Middle frontal gyrus (tissue), 1 donor: ENCODE measurements around the gene HEPN1.
"Not testable (repeated sequence)": the region's sequence is repeated elsewhere in the genome, so short reads cannot be mapped to it uniquely, and the experiment has no call there.

ENCODE experiments used
- DNase-seq: peaks from one replicate; pipeline ENCODE4 v3.0.0-alpha.2; 2015; ENCODE audit warnings: low spot score; ENCODE audit errors: extremely low spot score

The HEPN1 gene

GRCh38 chr11:124941703-124942102, 22.7 kb downstream of the HEPN1 start:
- no peak for DNase-seq

DNA sequence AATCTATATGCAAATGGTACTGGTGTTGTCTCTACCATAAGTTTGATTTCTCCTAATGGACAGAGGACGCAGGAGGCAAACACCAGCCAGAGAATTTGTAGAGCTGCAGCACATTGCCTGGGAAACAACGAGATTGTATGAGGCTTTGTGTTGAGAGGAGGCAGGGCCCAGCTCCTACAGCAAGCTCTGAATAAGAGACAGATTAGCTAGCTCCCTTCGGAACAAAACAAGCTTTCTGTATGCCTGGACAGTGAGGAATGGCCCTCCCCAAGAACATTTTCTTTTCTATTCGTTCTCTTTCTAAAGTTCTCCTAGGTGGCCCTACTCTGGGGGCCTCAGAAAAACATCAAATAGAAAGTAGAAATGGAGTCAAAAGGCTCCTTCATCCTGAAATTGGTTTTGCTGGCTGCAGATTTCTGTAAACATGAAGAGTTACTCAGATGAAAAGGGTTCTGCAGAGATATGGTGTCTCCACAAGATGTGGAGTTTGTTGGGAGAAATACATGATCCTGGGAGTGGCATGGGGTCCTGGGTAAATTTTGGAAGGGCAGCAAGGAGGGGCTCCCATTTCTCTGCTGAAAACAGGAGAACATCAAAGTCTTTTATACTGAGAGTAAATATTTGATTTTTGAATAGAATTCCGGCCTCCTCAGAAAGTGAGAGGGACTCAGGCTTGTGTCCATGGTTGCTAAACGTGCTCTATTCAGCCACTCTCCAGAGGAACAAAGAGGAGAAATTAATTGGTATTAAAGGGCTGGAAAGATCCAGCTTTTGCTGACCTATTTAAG, 23.6 kb downstream of the HEPN1 start:
- peak; percentile 37 for DNase-seq

- DNase-seq = peak; percentile 71
Observed at GRCh38 chr11:124943254-124943616, 24.2 kb downstream of the HEPN1 start.

DNA sequence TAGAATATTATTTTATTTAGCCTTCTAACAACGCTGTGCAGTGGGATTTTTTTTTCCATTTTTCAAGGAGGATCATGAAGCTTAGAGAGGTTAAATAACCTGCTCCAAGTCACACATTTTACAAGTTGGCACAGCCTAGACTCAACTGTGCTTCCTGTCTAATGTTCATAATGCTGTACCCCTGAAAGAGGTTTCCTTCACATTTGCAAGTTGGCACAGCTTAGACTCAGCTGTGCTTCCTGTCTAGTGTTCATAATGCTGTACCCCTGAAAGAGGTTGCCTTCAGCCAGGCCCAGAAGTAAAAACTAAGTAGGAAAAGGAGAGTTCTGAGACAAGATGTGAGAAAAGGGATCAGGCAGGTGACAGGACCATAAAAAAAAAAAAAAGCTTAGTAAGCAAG, 24.7 kb downstream of the HEPN1 start:
- no peak for DNase-seq

DNA sequence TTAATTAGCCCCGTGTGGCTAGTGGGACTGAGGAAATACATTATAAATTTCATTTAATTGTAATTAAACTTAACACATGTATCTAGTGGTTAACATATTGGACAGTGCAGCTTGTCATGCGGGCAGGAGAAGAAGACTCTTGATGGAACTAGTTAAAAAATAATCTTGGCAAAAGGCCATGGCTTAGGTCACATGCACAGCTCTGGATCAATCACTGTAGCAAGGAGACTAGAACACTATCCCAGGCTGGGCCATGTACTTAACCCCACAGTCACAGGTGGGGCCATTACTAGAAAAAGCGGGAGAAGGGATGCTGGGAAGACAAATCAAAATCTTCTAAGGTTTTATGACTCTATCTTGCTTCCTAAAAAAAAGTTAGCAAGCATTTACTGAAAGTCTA, 25.5 kb downstream of the HEPN1 start:
- no peak for DNase-seq

DNA sequence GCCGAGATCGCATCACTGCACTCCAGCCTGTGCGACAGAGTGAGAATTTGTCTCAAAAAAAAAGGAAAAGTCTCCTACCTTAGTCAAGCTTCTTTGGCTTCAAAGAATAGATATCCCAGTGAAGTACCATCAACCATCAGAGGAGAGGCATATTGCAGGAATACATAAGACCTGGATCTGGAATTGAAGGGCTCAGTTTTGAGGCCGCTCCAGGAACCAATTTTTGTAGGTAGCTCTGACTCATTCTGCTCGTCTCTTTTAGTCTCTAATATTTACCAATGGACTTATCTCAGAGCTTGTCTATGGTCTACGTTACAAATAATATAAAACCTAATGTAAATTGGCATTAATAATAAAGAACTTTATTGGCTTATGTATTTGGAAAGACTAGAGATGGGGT, 26.8 kb downstream of the HEPN1 start:
- DNase-seq = no peak

DNA sequence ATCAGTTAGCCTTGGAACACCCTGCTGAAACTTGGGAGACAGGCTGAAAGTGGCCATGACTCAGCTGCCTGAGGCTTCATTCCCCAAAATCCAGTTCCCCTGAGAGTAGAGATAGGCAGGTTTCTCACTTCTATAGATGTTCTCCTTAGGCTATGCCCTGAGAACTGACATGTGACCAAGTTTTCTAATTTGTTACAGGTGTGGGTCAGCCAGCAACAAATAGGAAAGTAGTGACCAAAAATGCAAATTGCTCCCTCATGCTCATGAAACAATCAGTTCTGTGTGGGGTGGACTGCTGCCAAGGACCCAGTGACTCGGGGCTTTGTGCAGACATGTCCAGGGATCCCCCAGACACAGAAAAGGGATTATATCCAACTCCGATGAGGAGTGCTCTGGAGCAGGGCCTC, 27.7 kb downstream of the HEPN1 start:
- DNase-seq = peak; percentile 57

GRCh38 chr11:124950601-124951330, 31.7 kb downstream of the HEPN1 start:
- no peak for DNase-seq

GRCh38 chr11:124951341-124951740, 32.3 kb downstream of the HEPN1 start:
- DNase-seq = no peak

DNA sequence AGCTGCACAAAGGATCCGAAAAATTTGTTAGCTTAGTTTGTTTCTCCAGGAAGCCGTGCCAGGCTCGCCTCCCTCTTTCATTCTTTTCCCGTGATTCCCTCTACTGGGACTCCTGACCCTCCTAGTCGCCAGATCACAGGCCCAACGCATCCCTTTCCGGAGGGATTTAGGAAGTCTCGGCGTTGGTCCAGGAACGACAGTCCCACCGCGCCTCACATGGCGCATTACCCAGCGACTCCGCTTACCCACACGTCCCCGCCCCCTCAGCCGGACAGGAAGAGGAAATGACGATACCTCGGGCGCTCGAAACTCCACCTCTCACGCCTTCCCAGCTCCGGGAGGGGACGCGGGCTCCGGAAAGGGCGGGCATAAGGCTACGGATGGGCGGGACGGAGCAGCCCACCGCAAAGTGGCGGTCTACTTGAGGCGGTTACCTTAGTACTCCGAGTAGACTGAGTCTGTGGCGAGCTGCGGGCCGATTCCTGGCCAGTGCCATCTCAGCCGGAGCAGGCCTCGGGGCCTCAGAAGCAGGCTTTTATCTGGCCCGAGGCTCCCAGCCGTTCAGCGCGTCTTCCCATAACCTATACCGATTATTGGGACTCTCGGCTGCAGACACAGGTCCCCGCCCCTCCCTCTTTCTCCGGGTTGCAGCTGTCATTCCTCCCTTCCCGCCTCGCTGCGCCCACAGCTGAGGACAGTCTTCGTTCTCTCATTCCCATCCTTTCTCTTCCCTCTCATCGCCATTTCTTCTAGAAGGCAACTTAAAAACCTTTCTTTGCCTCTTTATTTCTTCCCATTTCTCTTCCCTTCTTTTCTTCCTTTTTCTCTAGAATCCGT, 34.9 kb downstream of the HEPN1 start, which contains the start of gene CCDC15:
CCDC15 (plus strand) TSS at position 450 of the 837 bp plus-strand sequence. CDS start 531 bp downstream, outside the sequence.
- DNase-seq = peak; percentile 98

- DNase-seq = no peak
Observed at GRCh38 chr11:124954590-124954955, 35.5 kb downstream of the HEPN1 start.

DNA sequence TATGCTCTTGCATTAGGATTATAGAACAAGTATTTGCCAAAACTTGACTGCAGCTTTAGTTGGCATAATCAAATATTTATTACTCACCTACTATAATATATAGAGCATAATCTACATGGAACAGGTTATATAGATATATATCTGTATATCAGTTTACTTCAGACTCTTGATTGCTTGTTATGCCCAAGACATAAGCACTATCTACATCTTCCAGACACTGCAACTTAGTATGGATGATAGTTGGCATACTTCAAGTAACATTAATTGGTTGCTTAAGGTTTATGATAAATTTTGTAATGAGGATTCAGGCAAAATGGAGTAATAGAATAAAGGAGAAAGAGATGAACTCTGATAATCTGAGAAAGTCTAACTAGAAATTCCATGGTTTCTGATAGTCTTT, 36.0 kb downstream of the HEPN1 start:
- DNase-seq = no peak

DNA sequence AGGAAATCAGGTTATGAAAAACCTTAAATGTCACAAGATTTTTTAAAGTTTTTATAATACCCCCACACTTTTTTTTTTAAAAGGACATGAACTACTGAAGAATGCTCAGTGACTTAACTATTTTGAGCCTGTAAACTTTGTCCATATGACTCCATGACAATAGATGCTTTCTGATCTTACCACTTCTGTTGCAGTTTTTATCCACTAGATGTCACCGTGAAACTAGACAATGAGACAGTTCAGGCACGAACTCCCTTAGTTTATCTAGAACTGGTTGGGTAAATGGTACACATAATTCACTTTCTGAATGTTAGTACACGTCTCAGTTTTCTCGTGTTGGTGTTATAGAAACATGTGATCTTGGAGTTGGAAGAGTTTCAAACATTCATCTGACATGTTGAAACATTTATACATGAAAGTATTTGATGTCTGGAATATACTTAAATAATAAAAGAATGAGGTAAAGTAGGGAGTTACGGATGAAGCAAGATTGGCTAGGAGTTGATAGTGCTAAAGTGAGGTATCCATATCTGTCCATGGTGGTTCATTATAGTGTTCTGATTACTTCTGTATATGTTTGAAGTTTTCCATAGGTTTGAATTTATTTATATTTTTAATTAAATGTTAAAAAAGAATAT, 43.0 kb downstream of the HEPN1 start:
- DNase-seq = peak; percentile 69

DNA sequence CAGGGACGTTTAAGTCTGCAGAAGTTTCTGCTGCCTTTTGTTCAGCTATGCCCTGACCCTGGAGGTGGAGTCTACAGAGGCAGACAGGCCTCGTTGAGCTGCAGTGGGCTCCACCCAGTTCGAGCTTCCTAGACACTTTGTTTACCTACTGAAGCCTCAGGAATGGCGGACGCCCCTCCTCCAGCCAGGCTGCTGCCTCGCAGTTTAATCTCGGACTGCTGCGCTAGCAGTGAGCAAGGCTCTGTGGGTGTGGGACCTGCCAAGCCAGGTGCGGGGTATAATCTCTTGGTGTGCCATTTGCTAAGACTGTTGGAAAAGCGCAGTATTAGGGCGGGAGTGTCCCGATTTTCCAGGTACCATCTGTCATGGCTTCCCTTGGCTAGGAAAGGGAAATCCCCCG, 49.1 kb downstream of the HEPN1 start:
- not testable (repeated sequence) for DNase-seq
